ENCODE data around the gene MUS81. TPM values are rescaled to one million over a fixed set of nuclear protein-coding genes. Genes with fewer than 3 reads are reported as not detected.

Gene MUS81
- total and polyA plus RNA-seq, 10 of the 15 experiments (the other 5 are each of a cell fraction or from before 2014, with no cell fraction given) = 11.8 to 76.1 (median 48.4) TPM

DNA sequence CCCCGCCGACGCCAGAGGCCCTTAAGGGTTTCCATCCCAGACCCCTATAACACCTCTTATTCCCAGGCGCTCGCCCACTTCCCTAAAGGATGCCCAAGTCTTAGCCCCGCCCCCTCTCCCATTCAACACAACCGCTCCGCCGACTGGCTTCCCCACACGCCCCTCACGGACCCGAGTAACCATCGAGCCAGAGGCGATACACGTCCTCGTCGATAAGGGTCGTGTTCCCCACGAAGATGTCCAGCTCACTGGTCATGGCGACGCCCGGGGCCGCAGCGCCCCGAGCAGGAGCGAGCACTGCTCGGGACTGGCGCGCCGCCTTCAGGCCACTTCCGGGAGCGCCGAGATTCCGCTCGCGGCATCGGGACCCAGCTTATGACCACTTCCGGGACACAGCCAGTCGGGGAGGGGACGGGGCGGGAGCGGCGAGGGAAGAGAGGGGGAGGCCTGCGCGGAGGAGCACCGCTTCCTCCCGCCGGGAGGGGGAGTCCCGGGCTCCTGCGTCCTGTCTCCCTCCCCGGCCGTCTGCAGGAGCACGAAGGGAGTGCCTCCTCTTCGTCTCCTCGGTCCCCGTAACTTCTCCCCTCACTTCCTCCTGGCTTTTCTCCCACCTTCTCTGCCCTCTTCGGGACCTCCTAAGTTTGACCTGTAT, 28.1 kb downstream of the MUS81 start, which contains the start of gene FIBP (continued):
- TF ChIP-seq, protein P1, sequence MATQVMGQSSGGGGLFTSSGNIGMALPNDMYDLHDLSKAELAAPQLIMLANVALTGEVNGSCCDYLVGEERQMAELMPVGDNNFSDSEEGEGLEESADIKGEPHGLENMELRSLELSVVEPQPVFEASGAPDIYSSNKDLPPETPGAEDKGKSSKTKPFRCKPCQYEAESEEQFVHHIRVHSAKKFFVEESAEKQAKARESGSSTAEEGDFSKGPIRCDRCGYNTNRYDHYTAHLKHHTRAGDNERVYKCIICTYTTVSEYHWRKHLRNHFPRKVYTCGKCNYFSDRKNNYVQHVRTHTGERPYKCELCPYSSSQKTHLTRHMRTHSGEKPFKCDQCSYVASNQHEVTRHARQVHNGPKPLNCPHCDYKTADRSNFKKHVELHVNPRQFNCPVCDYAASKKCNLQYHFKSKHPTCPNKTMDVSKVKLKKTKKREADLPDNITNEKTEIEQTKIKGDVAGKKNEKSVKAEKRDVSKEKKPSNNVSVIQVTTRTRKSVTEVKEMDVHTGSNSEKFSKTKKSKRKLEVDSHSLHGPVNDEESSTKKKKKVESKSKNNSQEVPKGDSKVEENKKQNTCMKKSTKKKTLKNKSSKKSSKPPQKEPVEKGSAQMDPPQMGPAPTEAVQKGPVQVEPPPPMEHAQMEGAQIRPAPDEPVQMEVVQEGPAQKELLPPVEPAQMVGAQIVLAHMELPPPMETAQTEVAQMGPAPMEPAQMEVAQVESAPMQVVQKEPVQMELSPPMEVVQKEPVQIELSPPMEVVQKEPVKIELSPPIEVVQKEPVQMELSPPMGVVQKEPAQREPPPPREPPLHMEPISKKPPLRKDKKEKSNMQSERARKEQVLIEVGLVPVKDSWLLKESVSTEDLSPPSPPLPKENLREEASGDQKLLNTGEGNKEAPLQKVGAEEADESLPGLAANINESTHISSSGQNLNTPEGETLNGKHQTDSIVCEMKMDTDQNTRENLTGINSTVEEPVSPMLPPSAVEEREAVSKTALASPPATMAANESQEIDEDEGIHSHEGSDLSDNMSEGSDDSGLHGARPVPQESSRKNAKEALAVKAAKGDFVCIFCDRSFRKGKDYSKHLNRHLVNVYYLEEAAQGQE (IDR thresholded peaks at IDR 0.05; ENCODE audit: low read depth, low read length) = 0 out of 2 replicates have a peak, but pooled peaks have one; percentile 29
- 0 out of 2 replicates have a peak, but pooled peaks have one; percentile 32 for TF ChIP-seq BCL11A (IDR thresholded peaks at IDR 0.05; ENCODE audit: low read depth, low read length)
- TF ChIP-seq ATF7 (IDR thresholded peaks at IDR 0.05; ENCODE audit: low read depth) = peak; percentile 32; the same call in 1 of the 2 replicates
- TF ChIP-seq RUNX3 (IDR thresholded peaks at IDR 0.05; ENCODE audit: low read length) = no peak
- 0 out of 2 replicates have a peak, but pooled peaks have one; percentile 37 for TF ChIP-seq STAT1 (conservative IDR thresholded peaks at IDR 0.05)
- TF ChIP-seq PAX8 (IDR thresholded peaks at IDR 0.05) = no peak
- no peak for TF ChIP-seq ESRRA (IDR thresholded peaks at IDR 0.05; ENCODE audit: low read length)
- TF ChIP-seq, protein P2, sequence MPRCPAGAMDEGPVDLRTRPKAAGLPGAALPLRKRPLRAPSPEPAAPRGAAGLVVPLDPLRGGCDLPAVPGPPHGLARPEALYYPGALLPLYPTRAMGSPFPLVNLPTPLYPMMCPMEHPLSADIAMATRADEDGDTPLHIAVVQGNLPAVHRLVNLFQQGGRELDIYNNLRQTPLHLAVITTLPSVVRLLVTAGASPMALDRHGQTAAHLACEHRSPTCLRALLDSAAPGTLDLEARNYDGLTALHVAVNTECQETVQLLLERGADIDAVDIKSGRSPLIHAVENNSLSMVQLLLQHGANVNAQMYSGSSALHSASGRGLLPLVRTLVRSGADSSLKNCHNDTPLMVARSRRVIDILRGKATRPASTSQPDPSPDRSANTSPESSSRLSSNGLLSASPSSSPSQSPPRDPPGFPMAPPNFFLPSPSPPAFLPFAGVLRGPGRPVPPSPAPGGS (IDR thresholded peaks at IDR 0.05; ENCODE audit: borderline replicate concordance, insufficient read depth, low read depth, low read length, poor library complexity, severe bottlenecking) = peak; percentile 34
- no peak for TF ChIP-seq PAX5 (IDR thresholded peaks at IDR 0.05; ENCODE audit: borderline replicate concordance, low read depth, low read length)
- peak; percentile 55 for TF ChIP-seq E4F1 (IDR thresholded peaks at IDR 0.05; ENCODE audit: borderline replicate concordance, partially characterized antibody)
- peak; percentile 92 for TF ChIP-seq ZBTB40 (IDR thresholded peaks at IDR 0.05; ENCODE audit: borderline replicate concordance)
- TF ChIP-seq RAD21 (IDR thresholded peaks at IDR 0.05; ENCODE audit: insufficient read depth, low read depth, low read length) = peak; percentile 45
- no peak for TF ChIP-seq SIX5 (IDR thresholded peaks at IDR 0.05; ENCODE audit: low read depth, low read length, severe bottlenecking)
- TF ChIP-seq, protein P3, sequence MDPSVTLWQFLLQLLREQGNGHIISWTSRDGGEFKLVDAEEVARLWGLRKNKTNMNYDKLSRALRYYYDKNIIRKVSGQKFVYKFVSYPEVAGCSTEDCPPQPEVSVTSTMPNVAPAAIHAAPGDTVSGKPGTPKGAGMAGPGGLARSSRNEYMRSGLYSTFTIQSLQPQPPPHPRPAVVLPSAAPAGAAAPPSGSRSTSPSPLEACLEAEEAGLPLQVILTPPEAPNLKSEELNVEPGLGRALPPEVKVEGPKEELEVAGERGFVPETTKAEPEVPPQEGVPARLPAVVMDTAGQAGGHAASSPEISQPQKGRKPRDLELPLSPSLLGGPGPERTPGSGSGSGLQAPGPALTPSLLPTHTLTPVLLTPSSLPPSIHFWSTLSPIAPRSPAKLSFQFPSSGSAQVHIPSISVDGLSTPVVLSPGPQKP (IDR thresholded peaks at IDR 0.05; ENCODE audit: low read depth, low read length) = peak; percentile 92
- peak; percentile 87; the same call in 1 of the 2 replicates for TF ChIP-seq RB1 (IDR thresholded peaks at IDR 0.05; ENCODE audit: borderline replicate concordance)
- no peak for TF ChIP-seq RCOR1 (conservative IDR thresholded peaks at IDR 0.05; ENCODE audit: low read depth, low read length)
- TF ChIP-seq SREBF1 (IDR thresholded peaks at IDR 0.05; ENCODE audit: low read length) = peak; percentile 48; the same call in 1 of the 2 replicates
